Epithelial cell of umbilical artery (primary cell): Measurements from ENCODE around the gene KCNMB4. TPM values are rescaled to one million over a fixed set of nuclear protein-coding genes. Genes with fewer than 3 reads are reported as not detected.

Experiments
- total RNA-seq: library from RNA; depleted of rRNA; stranded (reverse); fragments of >200 nt; gene quantifications from 2 replicates; pipeline ENCODE4 v1.2.3, GENCODE V29; 2014

Gene KCNMB4
- total RNA-seq = 3.9 and 4.0 TPM in 2 replicates

DNA sequence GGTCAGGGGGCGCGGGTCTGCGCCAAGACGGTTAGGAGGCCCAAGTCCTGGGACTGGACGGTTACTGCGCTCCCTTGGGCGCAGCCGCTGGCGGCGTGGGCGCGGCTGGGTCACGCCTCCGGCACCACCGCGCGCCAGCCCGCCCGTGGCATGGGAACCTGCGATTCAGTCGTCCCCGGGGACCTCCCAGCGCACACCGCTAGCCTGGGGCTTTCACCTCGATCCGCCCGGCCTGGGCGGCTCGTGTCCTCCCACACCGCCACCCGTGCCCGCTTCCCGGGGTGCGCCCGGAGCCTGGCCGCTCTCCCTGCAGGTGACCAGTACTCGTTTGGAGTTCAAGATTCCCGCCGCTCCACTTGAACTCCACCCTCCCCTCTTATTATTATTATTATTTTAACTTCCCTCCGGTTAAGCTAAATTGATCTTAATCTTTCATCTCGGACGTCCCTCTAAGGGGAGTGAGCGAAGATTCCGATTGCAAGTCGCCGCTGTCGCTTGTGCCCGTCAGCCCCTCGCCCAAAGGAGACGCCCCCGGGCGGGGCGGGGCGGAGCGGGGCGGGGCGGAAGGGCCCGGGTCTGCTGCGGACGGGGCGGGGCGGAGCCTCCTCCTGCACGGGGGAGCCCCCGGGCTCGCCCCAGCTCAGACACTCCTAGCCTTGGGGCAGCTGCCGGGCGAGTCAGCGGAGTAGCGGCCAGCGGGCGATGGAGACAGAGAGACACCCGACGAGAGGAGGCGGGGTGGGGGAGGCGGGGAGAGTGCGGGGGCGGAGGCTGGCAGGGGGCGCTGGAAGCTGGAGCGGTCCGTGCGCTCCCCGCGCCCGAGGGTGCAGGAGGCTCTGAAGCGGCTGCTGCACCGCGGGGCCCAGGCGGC lies at the start of gene KCNMB4:
Gene KCNMB4 (plus strand): TSS at position 643 of the 871 bp plus-strand sequence. CDS start 445 bp downstream, outside the sequence.

Other genes with a start within 250 kb of the KCNMB4 start
- 159 and 173 TPM in 2 replicates for gene CNOT2, start 122.9 kb upstream of the KCNMB4 start, total RNA-seq